CD4-positive, alpha-beta memory T cell (primary cell): ENCODE measurements around the gene PELI2. TPM values are rescaled to one million over a fixed set of nuclear protein-coding genes. Genes with fewer than 3 reads are reported as not detected.

Source experiments
- CTCF ChIA-PET: fragments of 350-600 bp; sonication (Branson Sonifier 250); formaldehyde crosslinking; loops from one replicate; lab custom pipeline; 2021; ENCODE audit warnings: inconsistent platforms; ENCODE audit not compliant: partially characterized antibody; lab: Charles Lee
- POLR2A ChIA-PET: fragments of 350-600 bp; sonication (Branson Sonifier 250); formaldehyde crosslinking; loops from one replicate; lab custom pipeline; 2021; ENCODE audit not compliant: partially characterized antibody; lab: Charles Lee
- DNase-seq, 5 donors: peaks; one replicate each; pipeline versions ENCODE4 v3.0.0 to v3.0.0-alpha.2; 2020 to 2022; ENCODE audit warnings: mixed read lengths in 1 of 5
- H3K27ac ChIP-seq: one replicate; pipeline ENCODE4 v1.7.0; 2013; ENCODE audit warnings: low read depth, low read length
- H3K27me3 ChIP-seq: 2 replicates; pipeline ENCODE4 v1.7.0; 2013; ENCODE audit warnings: mild to moderate bottlenecking, low read length, moderate library complexity; ENCODE audit not compliant: insufficient read depth
- H3K36me3 ChIP-seq: 2 replicates; pipeline ENCODE4 v1.7.0; 2013; ENCODE audit warnings: mild to moderate bottlenecking, low read length, moderate library complexity; ENCODE audit not compliant: insufficient read depth
- H3K4me1 ChIP-seq: 2 replicates; pipeline ENCODE4 v1.7.0; 2013; ENCODE audit warnings: mild to moderate bottlenecking, low read length, moderate library complexity; ENCODE audit not compliant: insufficient read depth
- H3K4me3 ChIP-seq, 2 donors: one replicate each; pipeline ENCODE4 v1.7.0; 2013; ENCODE audit warnings: low read length in 2 of 2, mild to moderate bottlenecking in 1 of 2
- H3K9me3 ChIP-seq, 2 donors: one replicate each; pipeline ENCODE4 v1.7.0; 2013; ENCODE audit warnings: low read length in 2 of 2, control low read depth in 1 of 2; ENCODE audit not compliant: control insufficient read depth in 1 of 2
- H3K27ac Mint-ChIP-seq, 7 donors: one replicate each; pipeline ENCODE4 v1.8.0; 2020 to 2021; ENCODE audit warnings: mixed read lengths in 7 of 7, mild to moderate bottlenecking in 6 of 7, inconsistent platforms in 3 of 7, moderate library complexity in 3 of 7
- H3K27me3 Mint-ChIP-seq, 2 donors: one replicate each; pipeline ENCODE4 v1.8.0; 2020 to 2021; ENCODE audit warnings: mixed read lengths in 2 of 2
- H3K36me3 Mint-ChIP-seq, 2 donors: one replicate each; pipeline ENCODE4 v1.8.0; 2020 to 2021; ENCODE audit warnings: mixed read lengths in 2 of 2, inconsistent platforms in 1 of 2, mild to moderate bottlenecking in 1 of 2
- H3K4me1 Mint-ChIP-seq, 4 donors: one replicate each; pipeline ENCODE4 v1.8.0; 2020 to 2021; ENCODE audit warnings: mixed read lengths in 4 of 4, mild to moderate bottlenecking in 1 of 4
- H3K4me3 Mint-ChIP-seq, 8 donors: one replicate each; pipeline ENCODE4 v1.8.0; 2020 to 2021; ENCODE audit warnings: mixed read lengths in 8 of 8, mild to moderate bottlenecking in 7 of 8, moderate library complexity in 6 of 8, inconsistent platforms in 3 of 8
- H3K9me3 Mint-ChIP-seq, 8 donors: one replicate each; pipeline ENCODE4 v1.8.0; 2020 to 2021; ENCODE audit warnings: mixed read lengths in 8 of 8, mild to moderate bottlenecking in 5 of 8, inconsistent platforms in 3 of 8, moderate library complexity in 1 of 8
- intact Hi-C: fragments of 100-400 bp; cut with micrococcal nuclease; formaldehyde crosslinking; loops from one replicate; pipeline ENCODE4 v1.15.1; 2023
- polyA plus RNA-seq, 2 donors: library from polyadenylated mRNA; unstranded; fragments of 300-500 nt; fragmentation: Illumina TruSeq; gene quantifications; one replicate each; pipeline ENCODE4 v1.2.3, GENCODE V29; 2021
- total RNA-seq, 2 experiments: library from RNA; stranded (reverse); gene quantifications; one replicate each; pipeline ENCODE4 v1.2.3, GENCODE V29; 2021

The PELI2 gene
- total and polyA plus RNA-seq, 4 experiments from 2014 or later, result 1.2 to 16.4 (median 7.8) TPM

GRCh38 chr14:56299306-56299984 lies 181.2 kb downstream of the PELI2 start:
- DNase-seq, result no peak
- no peak overlapping the region for H3K4me3 Mint-ChIP-seq
- CTCF ChIA-PET, result interaction anchor here (1.3 kb wide), 1 partner anchor 16 kb away, joined by 5 read pairs; no protein-coding TSS in a partner anchor
- POLR2A ChIA-PET, result no interaction called here
- H3K4me1 Mint-ChIP-seq, result no peaks in the 10 kb centered on the region
- Histone ChIP-seq H3K4me3 (no peak overlapping the region), H3K9me3 (no peaks in the 10 kb centered on the region), H3K27ac (no peak overlapping the region), H3K36me3 (no peaks in the 10 kb centered on the region), H3K27me3 (no peaks in the 10 kb centered on the region), H3K4me1 (no peaks in the 10 kb centered on the region)
- H3K27ac Mint-ChIP-seq, result no peak overlapping the region
- intact Hi-C loops, result no loop called here
- H3K9me3 Mint-ChIP-seq, result no peaks in the 10 kb centered on the region
- peaks cover 25 to 26% of the 10 kb centered on the region in 2 donors for H3K36me3 Mint-ChIP-seq
- H3K27me3 Mint-ChIP-seq, result no peaks in the 10 kb centered on the region

GRCh38 chr14:56300495-56300894 lies 182.3 kb downstream of the PELI2 start:
- no peaks in the 10 kb centered on the region for H3K27me3 ChIP-seq
- ChIA-PET POLR2A (no interaction called here), CTCF (interaction anchor here (1.3 kb wide), 1 partner anchor 17 kb away, joined by 5 read pairs; no protein-coding TSS in a partner anchor)
- H3K4me1 Mint-ChIP-seq, result no peaks in the 10 kb centered on the region
- no peak overlapping the region for H3K27ac Mint-ChIP-seq
- H3K36me3 Mint-ChIP-seq, result peaks cover 20 to 22% of the 10 kb centered on the region in 2 donors
- no peak for DNase-seq
- H3K4me3 Mint-ChIP-seq, result no peak overlapping the region
- no peaks in the 10 kb centered on the region for H3K27me3 Mint-ChIP-seq
- H3K4me1 ChIP-seq, result no peaks in the 10 kb centered on the region
- no peaks in the 10 kb centered on the region for H3K9me3 Mint-ChIP-seq
- H3K36me3 ChIP-seq, result no peaks in the 10 kb centered on the region
- H3K27ac ChIP-seq, result no peak overlapping the region
- no peaks in the 10 kb centered on the region for H3K9me3 ChIP-seq
- intact Hi-C loops, result no loop called here
- H3K4me3 ChIP-seq, result no peak overlapping the region

GRCh38 chr14:56304456-56304855 lies 186.2 kb downstream of the PELI2 start:
- no peak overlapping the region for H3K4me3 Mint-ChIP-seq
- CTCF ChIA-PET, result no interaction called here
- Histone ChIP-seq H3K4me1 (no peaks in the 10 kb centered on the region), H3K4me3 (no peak overlapping the region), H3K36me3 (no peaks in the 10 kb centered on the region), H3K27ac (no peak overlapping the region), H3K9me3 (no peaks in the 10 kb centered on the region), H3K27me3 (no peaks in the 10 kb centered on the region)
- POLR2A ChIA-PET, result no interaction called here
- H3K27ac Mint-ChIP-seq, result no peak overlapping the region
- no peak for DNase-seq
- intact Hi-C loops, result no loop called here
- no peaks in the 10 kb centered on the region for H3K4me1 Mint-ChIP-seq
- no peaks in the 10 kb centered on the region for H3K9me3 Mint-ChIP-seq
- H3K36me3 Mint-ChIP-seq, result peaks cover 0 to 3% of the 10 kb centered on the region in 2 donors
- H3K27me3 Mint-ChIP-seq, result no peaks in the 10 kb centered on the region

GRCh38 chr14:56309198-56309597 lies 191.0 kb downstream of the PELI2 start:
- no peak overlapping the region for H3K27ac ChIP-seq
- H3K27me3 Mint-ChIP-seq, result no peaks in the 10 kb centered on the region
- peak overlapping the region in 1 of 7 donors; percentile 61 for H3K27ac Mint-ChIP-seq
- DNase-seq, result no peak
- H3K4me3 Mint-ChIP-seq, result no peak overlapping the region
- peaks cover 0 to 3% (median 0%) of the 10 kb centered on the region in 8 donors for H3K9me3 Mint-ChIP-seq
- intact Hi-C loops, result no loop called here
- no peaks in the 10 kb centered on the region for H3K27me3 ChIP-seq
- POLR2A ChIA-PET, result no interaction called here
- no peaks in the 10 kb centered on the region for H3K4me1 Mint-ChIP-seq
- no peak overlapping the region for H3K4me3 ChIP-seq
- H3K4me1 ChIP-seq, result no peaks in the 10 kb centered on the region
- H3K36me3 Mint-ChIP-seq, result peaks cover 0 to 6% of the 10 kb centered on the region in 2 donors
- CTCF ChIA-PET, result no interaction called here
- no peaks in the 10 kb centered on the region for H3K9me3 ChIP-seq
- H3K36me3 ChIP-seq, result no peaks in the 10 kb centered on the region

- Histone ChIP-seq H3K36me3 (no peaks in the 10 kb centered on the region), H3K27ac (no peak overlapping the region), H3K4me3 (no peak overlapping the region), H3K27me3 (no peaks in the 10 kb centered on the region), H3K9me3 (no peaks in the 10 kb centered on the region), H3K4me1 (no peaks in the 10 kb centered on the region)
- H3K36me3 Mint-ChIP-seq, result peaks cover 2 to 10% of the 10 kb centered on the region in 2 donors
- H3K4me3 Mint-ChIP-seq, result no peak overlapping the region
- POLR2A ChIA-PET, result no interaction called here
- H3K27ac Mint-ChIP-seq, result no peak overlapping the region
- no peaks in the 10 kb centered on the region for H3K4me1 Mint-ChIP-seq
- H3K9me3 Mint-ChIP-seq, result peaks cover 0 to 5% (median 0%) of the 10 kb centered on the region in 8 donors
- H3K27me3 Mint-ChIP-seq, result no peaks in the 10 kb centered on the region
- DNase-seq, result no peak
- intact Hi-C loops, result no loop called here
- CTCF ChIA-PET, result interaction anchor here (0.6 kb wide), 1 partner anchor 19 kb away, joined by 4 read pairs; no protein-coding TSS in a partner anchor
Observed at GRCh38 chr14:56310643-56311042, 192.4 kb downstream of the PELI2 start.

GRCh38 chr14:56313789-56314188 lies 195.6 kb downstream of the PELI2 start:
- Histone ChIP-seq H3K27me3 (no peaks in the 10 kb centered on the region), H3K36me3 (no peaks in the 10 kb centered on the region), H3K9me3 (no peaks in the 10 kb centered on the region), H3K4me3 (no peak overlapping the region), H3K27ac (no peak overlapping the region), H3K4me1 (no peaks in the 10 kb centered on the region)
- no peak overlapping the region for H3K27ac Mint-ChIP-seq
- H3K4me1 Mint-ChIP-seq, result no peaks in the 10 kb centered on the region
- ChIA-PET CTCF (no interaction called here), POLR2A (no interaction called here)
- H3K36me3 Mint-ChIP-seq, result peaks cover 4 to 15% of the 10 kb centered on the region in 2 donors
- H3K27me3 Mint-ChIP-seq, result peaks cover 0 to 1% of the 10 kb centered on the region in 2 donors
- H3K9me3 Mint-ChIP-seq, result peaks cover 0 to 5% (median 1%) of the 10 kb centered on the region in 8 donors
- intact Hi-C loops, result no loop called here
- H3K4me3 Mint-ChIP-seq, result no peak overlapping the region
- DNase-seq, result no peak

GRCh38 chr14:56318393-56319115 lies 200.3 kb downstream of the PELI2 start:
- H3K27ac Mint-ChIP-seq, result no peak overlapping the region
- peaks cover 4 to 10% of the 10 kb centered on the region in 2 donors for H3K36me3 Mint-ChIP-seq
- H3K27me3 Mint-ChIP-seq, result peaks cover 0 to 4% of the 10 kb centered on the region in 2 donors
- Histone ChIP-seq H3K36me3 (no peaks in the 10 kb centered on the region), H3K4me3 (no peak overlapping the region), H3K9me3 (no peaks in the 10 kb centered on the region), H3K4me1 (no peaks in the 10 kb centered on the region), H3K27ac (no peak overlapping the region), H3K27me3 (no peaks in the 10 kb centered on the region)
- ChIA-PET POLR2A (no interaction called here), CTCF (no interaction called here)
- no peaks in the 10 kb centered on the region for H3K4me1 Mint-ChIP-seq
- peaks cover 0 to 7% (median 2%) of the 10 kb centered on the region in 8 donors for H3K9me3 Mint-ChIP-seq
- no peak overlapping the region for H3K4me3 Mint-ChIP-seq
- no peak for DNase-seq
- intact Hi-C loops, result no loop called here
